C4-2B (cell line): ENCODE results near the gene CARM1.

Experiments used
- H3K27ac ChIP-seq: fragments of 450-650 bp; 2 replicates; pipeline ENCODE4 v1.5.1; 2017
- ZFX ChIP-seq: fragments of 450-650 bp; IDR thresholded peaks from 2 replicates; pipeline ENCODE4 v1.6.1; 2017
- TF ChIP-seq, protein P1 (sequence below): fragments of 450-650 bp; conservative IDR thresholded peaks from 2 replicates; pipeline ENCODE4 v1.5.1; 2017; ENCODE audit warnings: mild to moderate bottlenecking

The CARM1 gene

DNA sequence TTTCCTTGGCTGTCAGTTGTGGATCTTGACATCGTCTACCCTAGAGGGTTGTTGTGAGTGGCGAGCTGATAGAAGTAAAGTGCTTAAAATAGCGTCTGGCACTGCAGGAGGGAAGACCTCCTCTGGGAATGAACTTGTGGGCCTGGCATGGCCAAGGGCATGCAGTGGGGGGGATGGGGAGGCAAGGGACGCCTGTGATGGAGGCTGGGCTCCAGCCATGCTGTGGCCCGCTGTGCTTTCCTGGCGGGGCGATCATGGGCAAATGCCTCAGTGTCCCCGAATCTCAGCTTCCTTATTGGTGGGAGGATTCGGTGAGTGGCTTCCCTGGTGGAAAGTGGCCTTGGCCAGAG is 10.7 kb downstream of the CARM1 start:
- TF ChIP-seq, protein P1, sequence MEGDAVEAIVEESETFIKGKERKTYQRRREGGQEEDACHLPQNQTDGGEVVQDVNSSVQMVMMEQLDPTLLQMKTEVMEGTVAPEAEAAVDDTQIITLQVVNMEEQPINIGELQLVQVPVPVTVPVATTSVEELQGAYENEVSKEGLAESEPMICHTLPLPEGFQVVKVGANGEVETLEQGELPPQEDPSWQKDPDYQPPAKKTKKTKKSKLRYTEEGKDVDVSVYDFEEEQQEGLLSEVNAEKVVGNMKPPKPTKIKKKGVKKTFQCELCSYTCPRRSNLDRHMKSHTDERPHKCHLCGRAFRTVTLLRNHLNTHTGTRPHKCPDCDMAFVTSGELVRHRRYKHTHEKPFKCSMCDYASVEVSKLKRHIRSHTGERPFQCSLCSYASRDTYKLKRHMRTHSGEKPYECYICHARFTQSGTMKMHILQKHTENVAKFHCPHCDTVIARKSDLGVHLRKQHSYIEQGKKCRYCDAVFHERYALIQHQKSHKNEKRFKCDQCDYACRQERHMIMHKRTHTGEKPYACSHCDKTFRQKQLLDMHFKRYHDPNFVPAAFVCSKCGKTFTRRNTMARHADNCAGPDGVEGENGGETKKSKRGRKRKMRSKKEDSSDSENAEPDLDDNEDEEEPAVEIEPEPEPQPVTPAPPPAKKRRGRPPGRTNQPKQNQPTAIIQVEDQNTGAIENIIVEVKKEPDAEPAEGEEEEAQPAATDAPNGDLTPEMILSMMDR: no peak
- no peak for TF ChIP-seq ZFX
- no peak overlapping the region for H3K27ac ChIP-seq

DNA sequence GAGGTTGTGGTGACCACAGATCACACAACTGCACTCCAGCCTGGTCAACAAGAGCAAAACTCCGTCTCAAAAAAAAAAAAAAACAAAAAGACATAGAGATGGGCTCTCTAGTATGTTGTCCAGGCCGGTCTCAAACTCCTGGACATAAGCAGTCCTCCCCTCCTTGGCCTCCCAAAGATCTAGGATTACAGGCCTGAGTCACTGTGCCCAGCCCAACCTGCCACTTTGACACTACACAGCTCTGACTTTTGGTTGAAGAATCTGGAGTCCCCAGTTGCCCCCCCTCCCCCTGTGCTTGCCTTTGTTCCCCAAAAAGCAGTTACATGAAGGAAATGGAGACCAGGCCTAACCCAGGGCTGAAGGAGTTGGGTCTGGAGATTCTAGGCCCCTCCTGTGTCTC is 12.9 kb downstream of the CARM1 start:
- no peak overlapping the region for H3K27ac ChIP-seq
- TF ChIP-seq ZFX: no peak

DNA sequence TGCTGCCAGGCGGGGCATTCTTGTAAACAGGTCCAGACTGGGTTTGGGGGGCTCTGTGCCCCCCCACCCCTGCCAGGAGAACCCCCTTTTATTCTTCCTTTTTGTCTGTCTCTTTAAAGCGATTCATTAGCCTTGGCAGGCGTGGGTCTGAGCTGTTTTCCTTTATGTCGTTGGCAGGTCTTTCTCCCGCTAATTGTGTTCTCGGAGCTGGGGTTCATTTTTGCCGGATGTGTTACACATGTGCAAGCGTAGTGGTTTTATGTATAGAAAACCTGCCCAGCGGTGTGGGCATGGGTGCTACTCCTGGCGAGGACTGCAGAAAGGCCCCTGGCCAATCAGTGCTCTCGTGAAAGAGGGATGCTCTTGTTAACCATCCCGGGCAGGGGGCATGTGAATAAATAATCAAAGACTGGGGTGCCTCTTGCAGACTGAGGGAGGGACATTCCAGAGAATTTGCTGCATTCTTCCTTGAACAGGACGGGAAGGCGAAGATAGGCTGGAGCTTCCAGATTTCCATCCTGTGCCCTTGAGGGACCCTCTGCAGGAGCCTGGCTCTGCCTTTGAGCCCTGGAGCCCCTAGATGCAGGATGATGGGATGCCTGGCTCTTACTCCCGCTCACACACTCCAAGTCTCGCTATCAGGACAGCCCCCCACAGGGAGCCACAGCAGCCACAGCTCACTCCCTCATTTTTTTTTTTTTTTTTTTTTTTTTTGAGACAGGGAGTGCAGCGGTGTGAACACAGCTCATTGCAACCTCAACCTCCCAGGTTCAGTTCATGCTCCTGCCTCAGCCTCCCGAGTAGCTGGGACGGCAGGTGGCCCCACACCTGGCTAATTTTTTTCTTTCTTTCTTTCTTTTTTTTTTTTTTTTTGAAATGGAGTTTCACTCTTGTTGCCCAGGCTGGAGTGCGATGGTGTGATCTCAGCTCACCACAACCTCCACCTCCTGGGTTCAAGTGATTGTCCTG is 14.1 kb downstream of the CARM1 start:
- H3K27ac ChIP-seq: no peak overlapping the region
- TF ChIP-seq, protein P1: no peak
- no peak for TF ChIP-seq ZFX

DNA sequence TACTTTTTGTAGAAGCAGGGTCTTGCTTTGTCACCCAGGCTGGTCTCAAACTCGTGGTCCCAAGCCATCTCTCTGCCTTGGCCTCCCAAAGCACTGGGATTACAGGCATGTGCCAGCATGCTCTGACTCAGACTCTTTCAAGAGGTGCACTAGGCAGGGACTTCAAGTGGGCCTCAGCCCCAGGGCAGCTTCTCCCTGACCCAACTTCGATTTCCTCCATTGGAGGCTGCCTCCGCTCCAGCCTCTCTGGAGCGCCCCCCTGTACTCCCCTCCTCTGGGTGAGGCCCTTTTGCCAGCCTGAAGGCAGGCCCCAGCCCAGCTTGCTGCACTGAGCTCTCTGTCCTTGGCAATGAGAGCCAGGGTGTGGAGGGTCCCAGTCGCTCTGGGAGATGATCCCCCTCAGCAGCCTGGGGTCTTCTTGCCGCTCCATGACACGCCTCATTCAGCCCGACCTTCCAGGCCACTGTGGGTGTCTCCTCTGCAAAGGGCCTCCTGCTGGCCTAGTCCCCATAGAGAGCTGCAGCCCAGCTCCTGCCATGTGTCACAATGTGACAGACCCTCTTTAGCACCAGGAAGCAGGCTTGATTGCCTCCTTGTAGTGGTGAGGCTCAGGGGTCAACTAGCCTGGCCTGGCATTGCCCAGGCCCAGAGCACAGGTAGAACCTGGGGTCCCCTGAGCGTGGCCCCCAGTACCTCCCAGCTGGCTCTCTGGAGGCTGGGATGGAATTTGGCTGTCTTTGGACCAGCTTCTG is 16.4 kb downstream of the CARM1 start:
- TF ChIP-seq, protein P1: no peak
- no peak for TF ChIP-seq ZFX
- no peak overlapping the region for H3K27ac ChIP-seq

DNA sequence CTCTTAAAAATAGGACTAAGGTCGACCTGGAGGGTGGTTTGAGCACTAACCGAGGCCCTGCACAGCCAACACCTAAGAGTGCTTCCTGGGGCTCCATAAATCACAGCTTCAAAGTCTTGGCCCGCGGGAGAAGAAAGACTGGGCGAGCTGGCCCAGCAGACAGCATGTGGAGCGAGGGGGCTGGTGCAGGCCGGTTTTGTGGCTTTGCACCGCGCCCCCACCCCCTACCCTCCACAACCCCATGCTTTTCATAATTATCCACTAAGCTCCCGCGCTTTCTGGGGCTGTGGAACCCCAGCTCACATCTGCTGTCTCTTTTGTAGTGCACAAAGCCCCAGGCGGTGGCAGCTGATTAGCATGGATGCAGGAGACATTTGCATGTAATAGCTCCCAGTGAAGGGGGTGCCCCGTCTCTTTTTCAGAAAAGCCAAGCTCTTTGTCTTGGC is 17.1 kb downstream of the CARM1 start:
- no peak for TF ChIP-seq ZFX
- TF ChIP-seq, protein P1: no peak
- H3K27ac ChIP-seq: no peak overlapping the region

DNA sequence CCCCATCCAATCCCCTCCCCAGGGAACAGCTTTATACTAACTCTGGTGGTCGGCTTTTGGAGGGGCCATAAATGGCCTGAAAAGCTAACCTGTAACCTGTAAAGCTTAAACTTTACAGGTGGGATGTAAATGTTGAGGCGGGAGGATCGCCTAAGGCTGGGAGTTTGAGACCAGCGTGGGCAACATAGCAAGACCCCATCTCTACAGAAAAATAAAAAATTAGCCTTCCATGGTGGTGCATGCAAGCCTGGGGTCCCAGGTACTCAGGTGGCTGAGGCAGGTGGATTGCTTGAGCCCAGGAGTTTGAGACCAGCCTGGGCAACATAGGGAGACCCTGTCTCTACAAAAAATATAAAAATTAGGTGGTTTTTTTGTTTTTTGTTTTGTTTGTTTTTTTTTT is 18.5 kb downstream of the CARM1 start:
- TF ChIP-seq ZFX: no peak
- TF ChIP-seq, protein P1: no peak
- no peak overlapping the region for H3K27ac ChIP-seq

DNA sequence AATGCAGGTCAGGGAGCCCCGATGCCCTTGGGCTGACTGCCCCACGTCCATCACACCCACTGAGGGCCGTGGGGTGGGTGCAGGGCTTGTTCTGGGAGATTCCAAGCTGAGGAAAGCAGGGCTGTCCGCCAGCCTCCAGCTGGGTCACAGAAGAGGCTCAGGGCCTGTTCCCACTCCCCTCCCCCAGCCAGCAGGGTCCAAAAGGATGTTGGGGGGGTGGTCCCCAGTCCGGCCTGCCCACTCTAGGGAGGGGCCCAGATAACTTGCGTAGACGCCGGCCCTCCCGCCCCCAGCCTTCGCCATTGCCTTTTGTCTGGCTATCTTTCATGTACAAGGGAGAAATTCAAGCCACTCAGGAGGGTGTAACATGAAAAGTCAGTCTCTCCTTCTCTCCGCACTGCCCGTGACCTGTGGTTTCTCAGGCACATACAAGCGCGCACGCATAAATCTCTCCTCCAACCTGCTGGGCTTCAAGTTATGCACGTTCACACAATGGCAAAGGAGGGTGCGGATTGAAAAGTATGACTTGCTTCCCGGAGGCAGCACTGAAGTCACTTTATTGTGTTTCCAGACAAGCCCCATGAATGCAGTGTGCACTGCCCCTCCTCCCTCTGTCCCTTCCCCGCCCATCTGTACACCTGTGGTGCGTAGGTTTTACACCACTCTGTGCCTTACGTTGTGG is 20.2 kb downstream of the CARM1 start:
- no peak overlapping the region for H3K27ac ChIP-seq
- TF ChIP-seq ZFX: no peak
- TF ChIP-seq, protein P1: no peak
